Cardiac muscle cell (in vitro differentiated cells and primary cell): Measurements from ENCODE around the gene OPN1LW. TPM values are rescaled to one million over a fixed set of nuclear protein-coding genes. Genes with fewer than 3 reads are reported as not detected.
A peak's percentile ranks its signal among the peaks of the same experiment; 100 is the strongest.

ENCODE experiments used
- DNase-seq, 2 donors: peaks; one replicate each; pipeline versions ENCODE4 v3.0.0 to v3.0.0-alpha.2; 2010 to 2017; ENCODE audit warnings: low read depth in 1 of 2, low spot score in 1 of 2
- H3K27ac ChIP-seq: fragments of 200-600 bp; sonication (generic); 2 replicates; pipeline ENCODE4 v1.5.1; 2016
- H3K27me3 ChIP-seq: fragments of 200-600 bp; sonication (generic); 2 replicates; pipeline ENCODE4 v1.6.0; 2016; ENCODE audit warnings: control low read depth
- H3K36me3 ChIP-seq: fragments of 200-600 bp; sonication (generic); 2 replicates; pipeline ENCODE4 v1.5.1; 2016; ENCODE audit warnings: control low read depth
- H3K4me1 ChIP-seq: fragments of 200-600 bp; sonication (generic); 2 replicates; pipeline ENCODE4 v1.8.1; 2017; ENCODE audit warnings: low read depth, mild to moderate bottlenecking, mixed run types
- H3K4me3 ChIP-seq: fragments of 200-600 bp; sonication (generic); 2 replicates; pipeline ENCODE4 v1.5.1; 2016; ENCODE audit warnings: mild to moderate bottlenecking
- H3K9me3 ChIP-seq: fragments of 200-600 bp; sonication (generic); 2 replicates; pipeline ENCODE4 v1.5.1; 2017; ENCODE audit warnings: low read depth, mild to moderate bottlenecking, control low read depth
- polyA plus RNA-seq: library from polyadenylated mRNA; unstranded; fragments of >200 nt; fragmentation: Nextera tagmentation; extraction: Ambion mirVana; gene quantifications from 2 replicates; pipeline ENCODE4 v1.2.1, GENCODE V29; 2016
- total RNA-seq: library from RNA; depleted of rRNA; stranded (reverse); fragments of >200 nt; gene quantifications from 2 replicates; pipeline ENCODE4 v1.2.3, GENCODE V29; 2016
- TF ChIP-seq, protein P1 (sequence below): IDR thresholded peaks from 2 replicates; pipeline ENCODE4 v1.5.1; 2012; ENCODE audit warnings: low read depth, mild to moderate bottlenecking, low read length

The OPN1LW gene
- total and polyA plus RNA-seq, 2 experiments from 2014 or later = not detected

GRCh38 chrX:154123241-154124219 lies 20.5 kb upstream of the OPN1LW start:
- Histone ChIP-seq H3K27me3 (no peaks in the 10 kb centered on the region), H3K9me3 (no peaks in the 10 kb centered on the region), H3K4me1 (no peaks in the 10 kb centered on the region), H3K36me3 (no peaks in the 10 kb centered on the region), H3K27ac (no peak overlapping the region), H3K4me3 (no peak overlapping the region)
- DNase-seq = peak in 1 of 2 donors; percentile 21
- TF ChIP-seq, protein P1, sequence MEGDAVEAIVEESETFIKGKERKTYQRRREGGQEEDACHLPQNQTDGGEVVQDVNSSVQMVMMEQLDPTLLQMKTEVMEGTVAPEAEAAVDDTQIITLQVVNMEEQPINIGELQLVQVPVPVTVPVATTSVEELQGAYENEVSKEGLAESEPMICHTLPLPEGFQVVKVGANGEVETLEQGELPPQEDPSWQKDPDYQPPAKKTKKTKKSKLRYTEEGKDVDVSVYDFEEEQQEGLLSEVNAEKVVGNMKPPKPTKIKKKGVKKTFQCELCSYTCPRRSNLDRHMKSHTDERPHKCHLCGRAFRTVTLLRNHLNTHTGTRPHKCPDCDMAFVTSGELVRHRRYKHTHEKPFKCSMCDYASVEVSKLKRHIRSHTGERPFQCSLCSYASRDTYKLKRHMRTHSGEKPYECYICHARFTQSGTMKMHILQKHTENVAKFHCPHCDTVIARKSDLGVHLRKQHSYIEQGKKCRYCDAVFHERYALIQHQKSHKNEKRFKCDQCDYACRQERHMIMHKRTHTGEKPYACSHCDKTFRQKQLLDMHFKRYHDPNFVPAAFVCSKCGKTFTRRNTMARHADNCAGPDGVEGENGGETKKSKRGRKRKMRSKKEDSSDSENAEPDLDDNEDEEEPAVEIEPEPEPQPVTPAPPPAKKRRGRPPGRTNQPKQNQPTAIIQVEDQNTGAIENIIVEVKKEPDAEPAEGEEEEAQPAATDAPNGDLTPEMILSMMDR = no peak

GRCh38 chrX:154125391-154126040 lies 18.5 kb upstream of the OPN1LW start:
- DNase-seq = peak in 1 of 2 donors; percentile 6
- no peaks in the 10 kb centered on the region for H3K27me3 ChIP-seq
- H3K36me3 ChIP-seq = no peaks in the 10 kb centered on the region
- no peaks in the 10 kb centered on the region for H3K4me1 ChIP-seq
- no peaks in the 10 kb centered on the region for H3K9me3 ChIP-seq
- H3K4me3 ChIP-seq = no peak overlapping the region
- H3K27ac ChIP-seq = no peak overlapping the region
- TF ChIP-seq, protein P1 = no peak

DNA sequence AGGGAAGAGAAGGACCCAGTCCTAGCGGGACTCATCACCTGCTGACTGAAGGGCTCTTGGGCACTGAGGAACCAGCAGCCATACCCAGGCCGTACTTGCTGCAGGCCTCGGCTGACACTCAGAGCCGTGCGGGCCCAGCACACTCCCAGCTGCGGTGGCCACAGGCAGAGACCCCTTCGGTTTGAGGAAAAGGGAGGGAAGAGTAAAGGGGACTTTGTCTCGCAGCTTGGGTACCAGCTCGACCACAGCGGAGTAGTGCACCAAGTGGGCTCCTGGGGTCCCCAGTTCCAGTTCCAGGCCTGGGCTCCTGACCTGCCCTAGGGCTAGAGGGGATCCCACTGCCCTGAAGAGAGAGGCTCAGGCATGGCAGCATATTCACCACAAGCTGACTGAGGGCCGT lies 17.9 kb upstream of the OPN1LW start:
- TF ChIP-seq, protein P1 = no peak
- Histone ChIP-seq H3K4me1 (no peaks in the 10 kb centered on the region), H3K4me3 (no peak overlapping the region), H3K36me3 (no peaks in the 10 kb centered on the region), H3K9me3 (no peaks in the 10 kb centered on the region), H3K27me3 (no peaks in the 10 kb centered on the region), H3K27ac (no peak overlapping the region)
- no peak for DNase-seq

- Histone ChIP-seq H3K27me3 (no peaks in the 10 kb centered on the region), H3K27ac (no peak overlapping the region), H3K9me3 (no peaks in the 10 kb centered on the region), H3K4me3 (no peak overlapping the region), H3K36me3 (no peaks in the 10 kb centered on the region), H3K4me1 (no peaks in the 10 kb centered on the region)
- TF ChIP-seq, protein P1 = no peak
- DNase-seq = no peak
These were observed 12.1 kb upstream of the OPN1LW start for GRCh38 chrX:154131955-154132354.

GRCh38 chrX:154132366-154132765 lies 11.7 kb upstream of the OPN1LW start:
- H3K36me3 ChIP-seq = no peaks in the 10 kb centered on the region
- no peak for DNase-seq
- H3K4me3 ChIP-seq = no peak overlapping the region
- no peaks in the 10 kb centered on the region for H3K27me3 ChIP-seq
- TF ChIP-seq, protein P1 = no peak
- no peaks in the 10 kb centered on the region for H3K9me3 ChIP-seq
- H3K4me1 ChIP-seq = no peaks in the 10 kb centered on the region
- H3K27ac ChIP-seq = no peak overlapping the region
